ENCODE measurements around the gene PCNX3.

Gene PCNX3

GRCh38 chr11:65572356-65573051 lies 43.1 kb upstream of the PCNX3 start, which contains the start of gene FAM89B:
Gene FAM89B (plus strand): TSS chr11:65572538. CDS start chr11:65572670, 132 bp downstream.
- in situ Hi-C loops (cut with MboI; ENCODE audit: low pct_unique_long_range_greater_than_20kb, low sequenced_read_pairs, unreplicated experiment), result no loop called here
- TF ChIP-seq CTCF (IDR thresholded peaks at IDR 0.05; ENCODE audit: extremely low read depth, insufficient read depth, missing control alignments), result no peak
- peak; percentile 90 for DNase-seq (ENCODE audit: low spot score)

- no peak for TF ChIP-seq CTCF (IDR thresholded peaks at IDR 0.05; ENCODE audit: extremely low read depth, insufficient read depth, missing control alignments)
- in situ Hi-C loops (cut with MboI; ENCODE audit: low pct_unique_long_range_greater_than_20kb, low sequenced_read_pairs, unreplicated experiment), result no loop called here
- no peak for DNase-seq (ENCODE audit: low spot score)
Observed at GRCh38 chr11:65573391-65574079, 42.0 kb upstream of the PCNX3 start.

GRCh38 chr11:65574109-65574810 lies 41.3 kb upstream of the PCNX3 start:
- in situ Hi-C loops (cut with MboI; ENCODE audit: low pct_unique_long_range_greater_than_20kb, low sequenced_read_pairs, unreplicated experiment), result no loop called here
- DNase-seq (ENCODE audit: low spot score), result peak; percentile 98
- peak; percentile 84 for TF ChIP-seq CTCF (IDR thresholded peaks at IDR 0.05; ENCODE audit: extremely low read depth, insufficient read depth, missing control alignments)

GRCh38 chr11:65574811-65575567 lies 40.6 kb upstream of the PCNX3 start:
- no peak for TF ChIP-seq CTCF (IDR thresholded peaks at IDR 0.05; ENCODE audit: extremely low read depth, insufficient read depth, missing control alignments)
- in situ Hi-C loops (cut with MboI; ENCODE audit: low pct_unique_long_range_greater_than_20kb, low sequenced_read_pairs, unreplicated experiment), result no loop called here
- peak; percentile 70 for DNase-seq (ENCODE audit: low spot score)

- no peak for TF ChIP-seq CTCF (IDR thresholded peaks at IDR 0.05; ENCODE audit: extremely low read depth, insufficient read depth, missing control alignments)
- in situ Hi-C loops (cut with MboI; ENCODE audit: low pct_unique_long_range_greater_than_20kb, low sequenced_read_pairs, unreplicated experiment), result no loop called here
- DNase-seq (ENCODE audit: low spot score), result peak; percentile 95
Observed at GRCh38 chr11:65575568-65576231, 39.9 kb upstream of the PCNX3 start, which contains the start of gene EHBP1L1. Gene EHBP1L1 (plus strand): TSS chr11:65576053. CDS start chr11:65576303, 250 bp downstream.
